ENCODE results near the gene PLCXD3. TPM values are rescaled to one million over a fixed set of nuclear protein-coding genes. Genes with fewer than 3 reads are reported as not detected.
A peak's percentile ranks its signal among the peaks of the same experiment; 100 is the strongest.

The PLCXD3 gene
- polyA plus RNA-seq, 1 of the 3 experiments (the other 2 are of a cell fraction) = 0.15 TPM

- no peak overlapping the region for H2AFZ ChIP-seq (ENCODE audit: low read depth)
- no peaks in the 10 kb centered on the region for H3K9me3 ChIP-seq
- H3K79me2 ChIP-seq (ENCODE audit: insufficient read depth) = no peaks in the 10 kb centered on the region
- peak; percentile 28; the same call in 1 of the 2 replicates for TF ChIP-seq MXI1 (IDR thresholded peaks at IDR 0.05; ENCODE audit: low read depth, low read length)
- no peak for TF ChIP-seq JUND (IDR thresholded peaks at IDR 0.05)
- TF ChIP-seq RAD21 (IDR thresholded peaks at IDR 0.05; ENCODE audit: low read length) = peak; percentile 16; the same call in 1 of the 2 replicates
- TF ChIP-seq EP300 (IDR thresholded peaks at IDR 0.05; ENCODE audit: borderline replicate concordance in 1 of 2, low read depth in 1 of 2, low read length in 1 of 2) = peak in 1 of 2 experiments; percentile 11; a peak in 1 of 4 replicates
- peak; percentile 11; the same call in 1 of the 2 replicates for TF ChIP-seq GATA2 (CRISPR knock-in tag; IDR thresholded peaks at IDR 0.05)
- H3K9me2 ChIP-seq = no peaks in the 10 kb centered on the region
- ChIA-PET CTCF (interaction anchor here (0.6 to 6.4 kb wide), 24 partner anchors 8 to 604 kb away, joined by 3 to 38 read pairs (median 4); no protein-coding TSS in a partner anchor), POLR2A (interaction anchor here (0.5 to 1.7 kb wide), 8 partner anchors 17 to 604 kb away, joined by 3 to 4 read pairs (median 3); no protein-coding TSS in a partner anchor)
- H4K20me1 ChIP-seq (ENCODE audit: insufficient read depth) = no peaks in the 10 kb centered on the region
- peak overlapping the region; percentile 89 for H3K4me2 ChIP-seq
- no peak overlapping the region for H3K9ac ChIP-seq
- H3K4me3 ChIP-seq (ENCODE audit: low read depth in 2 of 2, low read length in 1 of 2) = peak overlapping the region; percentile 67 to 71; a peak in 3 of 4 replicates
- H3K27me3 ChIP-seq (ENCODE audit: insufficient read depth) = 0 out of 2 replicates have a peak, but pooled peaks cover 9% of the 10 kb centered on the region
- peaks cover 10 to 19% of the 10 kb centered on the region in 2 experiments; a peak in 3 of 4 replicates for H3K4me1 ChIP-seq (ENCODE audit: control insufficient read depth in 1 of 2, insufficient read depth in 2 of 2, low read depth in 1 of 2, low read length in 1 of 2)
- DNase-seq = peak; percentile 44
- H3F3A ChIP-seq (replicated peaks; ENCODE audit: insufficient read depth) = no peaks in the 10 kb centered on the region
- no peaks in the 10 kb centered on the region for H3K36me3 ChIP-seq (replicated peaks in 1 of 2; ENCODE audit: control insufficient read depth in 1 of 2, insufficient read depth in 2 of 2, low read length in 1 of 2)
- peak overlapping the region in 1 of 2 experiments; percentile 93; a peak in 2 of 4 replicates for H3K27ac ChIP-seq (ENCODE audit: low read depth in 2 of 2, low read length in 1 of 2)
- 10% methylated on average over 5 of the region's 5 CpGs for WGBS (ENCODE audit: low lambda C conversion rate)
Measured at GRCh38 chr5:41508696-41509398, 1.6 kb downstream of the PLCXD3 start.

- peak; percentile 58; the same call in 1 of the 2 replicates for TF ChIP-seq PBX3 (IDR thresholded peaks at IDR 0.05)
- no peak for TF ChIP-seq RFX5 (IDR thresholded peaks at IDR 0.05; ENCODE audit: low read length)
- TF ChIP-seq MEF2A (IDR thresholded peaks at IDR 0.05; ENCODE audit: borderline replicate concordance, low read depth) = 0 out of 2 replicates have a peak, but pooled peaks have one; percentile 18
- no peak for TF ChIP-seq SIN3A (IDR thresholded peaks at IDR 0.05; ENCODE audit: borderline replicate concordance, low read depth, low read length)
- peak; percentile 22; the same call in 1 of the 2 replicates for TF ChIP-seq NFIC (IDR thresholded peaks at IDR 0.05; ENCODE audit: borderline replicate concordance)
- peak; percentile 58 for TF ChIP-seq FOSL2 (IDR thresholded peaks at IDR 0.05; ENCODE audit: borderline replicate concordance, low read depth)
- TF ChIP-seq JUND (IDR thresholded peaks at IDR 0.05) = peak; percentile 43; the same call in 1 of the 2 replicates
- peak; percentile 21; the same call in 1 of the 2 replicates for TF ChIP-seq GATA2 (CRISPR knock-in tag; IDR thresholded peaks at IDR 0.05)
- TF ChIP-seq TEAD4 (IDR thresholded peaks at IDR 0.05; ENCODE audit: borderline replicate concordance, insufficient read depth) = no peak
- TF ChIP-seq YY1 (IDR thresholded peaks at IDR 0.05; ENCODE audit: low read depth) = no peak
- peak in 1 of 2 experiments; percentile 66; a peak in 2 of 4 replicates for TF ChIP-seq EP300 (IDR thresholded peaks at IDR 0.05; ENCODE audit: borderline replicate concordance in 1 of 2, low read depth in 1 of 2, low read length in 1 of 2)
- TF ChIP-seq TCF12 (IDR thresholded peaks at IDR 0.05) = peak; percentile 66
- Histone ChIP-seq H3K4me1 (ENCODE audit: control insufficient read depth in 1 of 2, insufficient read depth in 2 of 2, low read depth in 1 of 2, low read length in 1 of 2) (peaks cover 10 to 19% of the 10 kb centered on the region in 2 experiments; a peak in 3 of 4 replicates), H3F3A (replicated peaks; ENCODE audit: insufficient read depth) (no peaks in the 10 kb centered on the region), H3K36me3 (replicated peaks in 1 of 2; ENCODE audit: control insufficient read depth in 1 of 2, insufficient read depth in 2 of 2, low read length in 1 of 2) (no peaks in the 10 kb centered on the region), H3K4me3 (ENCODE audit: low read depth in 2 of 2, low read length in 1 of 2) (peak overlapping the region in 1 of 2 experiments; percentile 67; a peak in 2 of 4 replicates), H3K27ac (ENCODE audit: low read depth in 2 of 2, low read length in 1 of 2) (peak overlapping the region in 1 of 2 experiments; percentile 93; a peak in 2 of 4 replicates), H3K79me2 (ENCODE audit: insufficient read depth) (no peaks in the 10 kb centered on the region), H2AFZ (ENCODE audit: low read depth) (no peak overlapping the region), H3K9ac (no peak overlapping the region), H3K9me3 (no peaks in the 10 kb centered on the region), H3K9me2 (no peaks in the 10 kb centered on the region), H3K4me2 (no peak overlapping the region), H3K27me3 (ENCODE audit: insufficient read depth) (0 out of 2 replicates have a peak, but pooled peaks cover 9% of the 10 kb centered on the region), H4K20me1 (ENCODE audit: insufficient read depth) (no peaks in the 10 kb centered on the region)
- no peak for DNase-seq
- ChIA-PET POLR2A (interaction anchor here (0.7 to 1.7 kb wide), 4 partner anchors 22 to 604 kb away, joined by 3 read pairs; no protein-coding TSS in a partner anchor), CTCF (interaction anchor here (0.9 to 6.4 kb wide), 18 partner anchors 9 to 604 kb away, joined by 3 to 38 read pairs (median 4); no protein-coding TSS in a partner anchor)
Measured at GRCh38 chr5:41508186-41508585, 2.2 kb downstream of the PLCXD3 start.

Measured in SK-N-SH (cell line).